HuH-7.5 (cell line): ENCODE results near the gene PRR36.
"Not testable (repeated sequence)": the region's sequence is repeated elsewhere in the genome, so short reads cannot be mapped to it uniquely, and the experiment has no call there.

ENCODE experiments used
- DNase-seq: peaks from one replicate; pipeline ENCODE4 v3.0.0; 2011; ENCODE audit warnings: low spot score

Gene PRR36

GRCh38 chr19:7860714-7861618, 13.2 kb downstream of the PRR36 start:
- no peak for DNase-seq

GRCh38 chr19:7859831-7860713, 14.1 kb downstream of the PRR36 start:
- DNase-seq, result no peak

- DNase-seq, result not testable (repeated sequence)
Observed at GRCh38 chr19:7859087-7859486, 15.1 kb downstream of the PRR36 start.

DNA sequence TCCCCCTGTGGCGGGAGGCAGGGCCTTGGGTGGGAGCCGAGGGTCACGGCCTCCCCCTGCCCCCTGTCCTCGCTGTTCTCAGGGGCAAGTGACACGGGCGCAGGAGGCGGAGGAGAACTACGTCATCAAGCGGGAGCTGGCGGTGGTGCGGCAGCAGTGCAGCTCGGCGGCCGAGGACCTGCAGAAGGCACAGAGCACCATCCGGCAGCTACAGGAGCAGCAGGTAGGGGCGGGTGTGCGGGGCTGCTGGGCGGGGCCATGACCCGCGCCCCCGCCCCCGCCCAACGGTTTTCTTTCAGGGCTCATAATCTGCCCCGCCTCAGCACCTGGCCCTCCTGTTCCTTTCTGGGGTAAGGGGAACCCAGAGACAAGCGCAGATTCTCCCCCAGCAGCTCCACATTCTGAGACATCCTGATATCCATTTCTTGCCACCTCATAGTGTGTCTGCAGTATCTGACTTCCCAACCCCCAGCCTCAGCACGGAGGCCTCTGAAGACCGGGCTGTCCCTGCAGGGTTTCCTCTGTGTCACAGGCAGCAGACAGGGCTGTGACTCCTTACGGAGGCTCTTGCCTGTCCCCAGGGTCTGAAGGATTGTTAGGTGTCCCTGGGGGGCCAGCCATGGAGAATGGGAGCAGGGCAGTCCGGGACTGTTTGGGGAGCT, 15.9 kb downstream of the PRR36 start:
- no peak for DNase-seq

DNA sequence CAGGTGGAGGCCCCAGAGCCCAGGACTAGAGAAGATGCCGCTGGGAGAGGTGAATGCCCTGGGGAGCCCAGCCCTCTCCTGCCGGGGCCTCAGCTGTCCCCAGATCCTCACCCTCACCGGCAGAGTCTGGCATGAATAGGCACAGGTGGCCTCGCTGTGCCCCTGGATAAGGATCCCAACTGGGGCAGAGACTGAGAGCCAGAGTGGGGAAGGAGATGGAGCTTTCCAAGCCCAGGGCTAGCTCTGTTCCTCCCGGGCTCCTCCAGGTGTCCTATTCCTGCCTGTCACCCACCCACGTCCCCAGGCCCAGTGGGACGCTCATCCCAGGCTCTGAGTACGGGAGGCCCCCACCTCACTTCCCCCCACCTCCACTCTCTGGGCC, 16.5 kb downstream of the PRR36 start:
- DNase-seq, result no peak

DNA sequence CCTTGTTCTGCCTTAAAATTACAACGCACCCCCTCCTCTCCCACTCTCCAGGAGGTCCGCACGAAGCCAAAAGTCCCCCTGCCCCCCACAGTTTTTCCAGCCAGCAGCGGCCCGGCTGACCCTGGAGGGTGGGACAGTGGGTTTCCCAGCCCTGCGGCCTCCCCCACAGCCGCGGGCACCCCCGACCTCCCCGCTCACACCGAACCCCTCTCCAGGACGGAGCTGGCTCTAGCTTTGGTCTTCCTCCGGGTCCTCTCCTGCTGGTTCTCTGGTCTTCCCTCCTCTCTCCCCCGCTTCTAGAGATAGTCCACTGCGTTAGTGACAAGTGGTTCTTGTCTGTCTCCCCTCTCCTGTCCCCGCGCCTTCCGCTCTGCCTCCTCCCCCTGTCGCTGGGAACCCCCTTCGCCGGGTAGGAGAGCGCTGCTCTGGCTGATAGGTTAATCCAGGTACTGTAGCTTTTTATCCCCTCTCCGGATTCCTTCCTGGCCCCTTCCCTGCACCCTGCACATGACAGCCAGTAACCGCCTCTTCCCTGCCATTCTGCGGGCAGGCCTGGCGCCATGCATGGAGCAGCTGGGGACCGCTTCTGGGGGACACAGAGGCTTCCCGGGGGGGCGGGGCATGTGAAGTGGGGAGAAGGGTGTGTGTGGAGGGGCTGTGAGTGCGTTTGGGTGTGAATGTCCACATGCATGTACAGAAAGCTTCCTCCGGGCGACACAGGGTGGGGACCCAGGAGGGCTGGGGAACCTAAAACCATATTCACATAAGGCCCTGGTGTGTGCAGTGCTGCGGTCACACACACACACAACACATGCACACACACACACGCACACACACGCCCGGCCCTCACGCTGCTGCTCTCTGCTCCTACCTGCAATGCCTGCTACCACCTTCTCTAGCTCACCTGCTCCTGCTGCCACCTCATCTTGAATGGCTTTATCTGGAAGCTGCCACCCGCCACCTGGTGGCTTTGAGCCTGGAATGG, 17.2 kb downstream of the PRR36 start:
- no peak for DNase-seq

DNA sequence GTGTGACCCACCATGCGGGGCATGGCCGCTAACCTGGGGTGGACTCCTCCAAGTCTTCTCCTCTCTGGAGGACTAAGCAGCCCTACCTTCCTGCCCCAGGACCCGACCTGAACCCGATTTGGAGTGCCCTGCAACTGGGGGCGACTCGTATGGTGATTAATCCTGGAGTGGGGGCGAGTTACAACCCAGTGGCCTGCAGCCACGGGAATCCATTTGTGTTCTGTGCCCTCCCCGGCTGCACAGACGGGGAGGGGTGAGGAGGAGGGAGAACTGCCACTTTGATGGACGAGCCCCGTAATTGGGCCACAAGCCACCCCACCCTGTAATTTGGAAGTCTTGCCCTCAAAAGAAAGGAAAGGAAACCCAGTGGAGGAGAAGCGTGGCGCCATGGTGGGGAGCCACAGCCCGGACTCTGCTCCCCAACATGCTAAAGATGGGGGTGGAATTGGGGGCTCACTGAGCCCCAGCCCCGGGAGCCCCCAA, 18.0 kb downstream of the PRR36 start:
- DNase-seq, result no peak

- no peak for DNase-seq
Observed at GRCh38 chr19:7855426-7856108, 18.6 kb downstream of the PRR36 start.

DNA sequence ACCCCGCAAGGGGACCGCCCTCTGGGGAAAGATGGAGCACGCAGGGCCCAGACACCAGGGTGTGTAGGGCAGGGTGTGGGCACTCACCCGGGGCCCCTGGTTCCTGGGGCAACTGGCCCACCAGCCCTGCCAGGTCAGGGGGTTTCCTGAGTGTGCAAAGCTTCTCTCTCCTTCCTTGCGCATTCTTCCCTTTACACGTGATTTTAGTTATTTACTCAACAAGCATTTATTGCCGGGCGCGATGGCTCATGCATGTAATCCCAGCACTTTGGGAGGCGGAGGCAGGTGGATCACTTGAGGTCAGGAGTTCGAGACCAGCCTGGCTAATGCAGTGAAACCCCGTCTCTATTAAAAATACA, 20.4 kb downstream of the PRR36 start:
- DNase-seq, result no peak

GRCh38 chr19:7852851-7853769, 21.1 kb downstream of the PRR36 start:
- DNase-seq, result peak; percentile 99

- DNase-seq, result no peak
Observed at GRCh38 chr19:7851623-7852500, 22.3 kb downstream of the PRR36 start.

DNA sequence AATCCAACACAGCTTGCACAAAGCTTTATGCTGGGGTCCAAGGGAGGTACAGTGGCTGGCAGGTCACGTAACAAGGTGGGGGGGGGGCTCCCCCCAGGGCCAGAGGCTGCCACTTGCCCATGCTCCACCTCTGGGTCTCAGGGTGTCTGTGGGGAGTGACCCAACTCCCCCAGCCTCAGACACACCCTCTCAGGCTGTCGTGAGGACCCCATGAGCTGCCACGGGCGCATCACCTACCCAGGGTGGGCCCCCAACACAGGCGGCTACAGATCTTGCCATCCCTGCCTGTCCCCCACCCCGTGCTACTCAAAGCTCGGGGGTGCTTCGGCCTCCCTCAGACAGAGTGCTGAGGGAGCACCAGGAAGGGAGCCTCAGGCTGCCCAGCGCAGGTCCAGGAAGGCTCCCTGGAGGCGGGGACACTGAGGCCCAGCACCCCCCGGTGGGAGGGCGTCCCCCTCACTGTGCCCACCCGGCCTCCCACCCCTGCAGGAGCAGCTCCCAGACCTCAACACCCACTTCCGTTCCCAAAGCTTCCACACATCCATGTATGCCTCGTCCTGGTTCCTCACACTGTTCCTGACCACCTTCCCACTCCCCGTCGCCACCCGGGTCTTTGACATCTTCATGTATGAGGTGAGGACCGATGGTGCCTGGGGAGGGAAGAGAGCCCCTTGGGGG, 23.1 kb downstream of the PRR36 start:
- DNase-seq, result no peak

DNA sequence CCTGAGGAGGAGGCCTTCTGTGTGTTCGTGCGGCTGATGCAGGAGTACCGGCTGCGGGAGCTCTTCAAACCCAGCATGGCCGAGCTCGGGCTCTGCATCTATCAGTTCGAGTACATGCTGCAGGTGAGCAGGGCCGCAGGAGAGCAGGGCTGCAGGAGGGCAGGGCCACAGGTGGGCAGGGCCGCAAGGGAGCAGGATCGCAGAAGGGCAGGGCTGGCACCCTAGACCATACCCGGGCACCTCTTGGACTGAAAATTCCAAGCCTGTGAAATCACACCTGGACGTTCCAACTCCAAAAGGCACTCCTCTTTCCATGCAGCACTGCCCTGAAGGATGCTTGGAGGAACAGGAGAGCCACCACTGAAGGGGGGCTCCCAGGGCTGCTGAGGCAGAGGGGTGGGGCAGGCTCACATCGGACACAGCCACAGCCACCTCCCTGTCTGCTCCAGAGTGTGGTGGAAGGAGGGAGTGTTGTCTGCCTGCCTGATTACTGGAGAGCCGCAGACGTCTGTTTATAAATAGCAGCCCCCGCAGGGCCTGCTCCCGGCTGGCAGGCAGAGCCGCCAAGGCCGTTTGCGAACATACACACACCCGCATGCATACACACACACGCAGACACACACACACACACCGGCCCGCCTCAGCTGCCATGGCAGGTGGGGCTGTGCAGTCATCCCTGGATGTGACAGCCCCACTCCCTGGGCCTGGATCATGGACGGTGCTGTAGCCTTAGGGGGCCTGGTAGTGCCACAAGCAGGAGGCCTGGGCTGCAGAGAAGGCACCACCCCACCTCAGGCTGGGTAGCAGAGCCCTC, 24.0 kb downstream of the PRR36 start:
- DNase-seq, result no peak

GRCh38 chr19:7849631-7849999, 24.6 kb downstream of the PRR36 start:
- DNase-seq, result no peak

DNA sequence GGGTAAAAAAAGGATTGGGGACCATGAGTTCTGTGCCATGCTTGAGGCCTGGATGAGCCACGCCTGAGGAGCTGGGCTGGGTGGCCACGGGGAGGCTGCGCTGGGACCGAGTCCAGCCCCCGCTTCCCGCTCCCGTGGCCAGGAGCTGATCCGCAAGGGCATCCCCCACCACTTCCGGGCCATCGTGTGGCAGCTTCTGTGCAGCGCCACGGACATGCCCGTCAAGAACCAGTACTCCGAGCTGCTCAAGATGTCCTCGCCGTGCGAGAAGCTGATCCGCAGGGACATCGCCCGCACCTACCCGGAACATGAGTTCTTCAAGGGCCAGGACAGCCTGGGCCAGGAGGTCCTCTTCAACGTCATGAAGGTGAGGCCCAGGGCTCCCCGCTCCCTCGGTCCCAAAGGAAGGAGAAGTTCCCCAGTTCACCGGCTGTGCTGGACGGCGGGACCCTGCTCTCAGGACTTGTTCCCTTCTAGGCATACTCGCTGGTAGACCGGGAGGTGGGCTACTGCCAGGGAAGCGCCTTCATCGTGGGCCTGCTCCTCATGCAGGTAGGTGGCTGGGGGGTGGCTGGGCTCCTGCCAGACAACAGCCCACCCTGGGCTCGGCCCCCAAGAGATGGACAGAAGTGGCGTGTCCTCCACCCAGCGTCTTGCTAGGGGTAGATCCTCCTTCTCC, 25.3 kb downstream of the PRR36 start:
- no peak for DNase-seq

- DNase-seq, result no peak
Observed at GRCh38 chr19:7847664-7848063, 26.5 kb downstream of the PRR36 start.
